IMR-90 (cell line): ENCODE results near the gene DDX39A. TPM values are rescaled to one million over a fixed set of nuclear protein-coding genes. Genes with fewer than 3 reads are reported as not detected.

Source experiments
- ATAC-seq: fragments of 200-7000 bp; cut with Tn5 transposase; 2 replicates; pipeline ENCODE4 v1.9.1; 2020; ENCODE audit warnings: low read depth, mild to moderate bottlenecking, moderate library complexity
- BruUV-seq: library from RNA; stranded (reverse); fragments of 400-500 nt; replicated peaks from 2 replicates; lab custom pipeline; 2021; lab: Mats Ljungman, UMichigan
- CTCF ChIA-PET: fragments of 300-600 bp; formaldehyde crosslinking; extraction: SDS; loops from one replicate; lab custom pipeline; 2021; ENCODE audit warnings: antibody characterized with exemption; lab: Yijun Ruan, JAX
- POLR2A ChIA-PET: fragments of 300-600 bp; sonication (Branson Sonifier 250); formaldehyde crosslinking; loops from one replicate; lab custom pipeline; 2022; ENCODE audit warnings: antibody characterized with exemption; ENCODE audit not compliant: unreplicated experiment; lab: Charles Lee
- DNase-seq: peaks from one replicate; pipeline ENCODE4 v3.0.0; 2013
- H2AFZ ChIP-seq: replicated peaks from 2 replicates; pipeline ENCODE3; 2013; ENCODE audit warnings: low read length, mild to moderate bottlenecking; ENCODE audit not compliant: poor library complexity
- H2AK5ac ChIP-seq: 2 replicates; pipeline ENCODE4 v1.6.1; 2013; ENCODE audit warnings: low read depth, low read length, inconsistent platforms
- H2AK9ac ChIP-seq: replicated peaks from 2 replicates; pipeline ENCODE3; 2013; ENCODE audit warnings: mild to moderate bottlenecking, low read depth, low read length, moderate library complexity; ENCODE audit not compliant: poor library complexity
- H2BK120ac ChIP-seq: 2 replicates; pipeline ENCODE4 v1.6.1; 2013; ENCODE audit warnings: low read depth, low read length, inconsistent platforms
- H2BK15ac ChIP-seq: 3 replicates; pipeline ENCODE4 v1.6.1; 2013; ENCODE audit warnings: low read depth, low read length, inconsistent platforms
- H2BK20ac ChIP-seq: 2 replicates; pipeline ENCODE4 v1.6.1; 2013; ENCODE audit warnings: low read depth, mild to moderate bottlenecking, inconsistent platforms, low read length, moderate library complexity
- H2BK5ac ChIP-seq: 2 replicates; pipeline ENCODE4 v1.6.1; 2013; ENCODE audit warnings: mild to moderate bottlenecking, low read depth, low read length, inconsistent platforms; ENCODE audit not compliant: poor library complexity, severe bottlenecking
- H3K14ac ChIP-seq: replicated peaks from 2 replicates; pipeline ENCODE4 v1.6.1; 2013; ENCODE audit warnings: low read depth, low read length, inconsistent platforms
- H3K18ac ChIP-seq: 2 replicates; pipeline ENCODE4 v1.6.1; 2013; ENCODE audit warnings: low read depth, low read length, control low read depth
- H3K23ac ChIP-seq: 2 replicates; pipeline ENCODE4 v1.6.1; 2013; ENCODE audit warnings: low read depth, low read length, inconsistent platforms
- H3K27ac ChIP-seq: 2 replicates; pipeline ENCODE4 v1.5.1; 2013; ENCODE audit warnings: mild to moderate bottlenecking, control low read depth, low read length; ENCODE audit not compliant: insufficient read depth
- H3K27me3 ChIP-seq: 2 replicates; pipeline ENCODE4 v1.6.1; 2013; ENCODE audit warnings: low read length; ENCODE audit not compliant: control insufficient read depth, insufficient read depth
- H3K36me3 ChIP-seq: 2 replicates; pipeline ENCODE4 v1.6.1; 2013; ENCODE audit warnings: low read length, mixed read lengths; ENCODE audit not compliant: control insufficient read depth, insufficient read depth
- H3K4ac ChIP-seq: 2 replicates; pipeline ENCODE4 v1.6.1; 2013; ENCODE audit warnings: low read depth, low read length, inconsistent platforms
- H3K4me1 ChIP-seq: 2 replicates; pipeline ENCODE4 v1.6.1; 2013; ENCODE audit warnings: low read length, mixed read lengths; ENCODE audit not compliant: control insufficient read depth, insufficient read depth
- H3K4me2 ChIP-seq: 2 replicates; pipeline ENCODE4 v1.6.1; 2013; ENCODE audit warnings: low read depth, mild to moderate bottlenecking, control low read depth, low read length, moderate library complexity
- H3K4me3 ChIP-seq: 2 replicates; pipeline ENCODE4 v1.5.1; 2013; ENCODE audit warnings: low read depth, mild to moderate bottlenecking, control low read depth, low read length, moderate library complexity; ENCODE audit not compliant: insufficient read depth
- H3K56ac ChIP-seq: 2 replicates; pipeline ENCODE4 v1.6.1; 2013; ENCODE audit warnings: low read length, inconsistent platforms; ENCODE audit not compliant: insufficient read depth; ENCODE audit errors: extremely low read depth
- H3K79me1 ChIP-seq, 2 experiments: 2 replicates each; pipeline ENCODE4 v1.6.1; 2013; ENCODE audit warnings: low read length in 2 of 2, inconsistent platforms in 1 of 2, low read depth in 1 of 2
- H3K9ac ChIP-seq: 2 replicates; pipeline ENCODE4 v1.6.1; 2013; ENCODE audit warnings: low read depth, low read length, control low read depth
- H3K9me1 ChIP-seq: 2 replicates; pipeline ENCODE4 v1.6.1; 2013; ENCODE audit warnings: low read length, inconsistent platforms; ENCODE audit not compliant: insufficient read depth
- H3K9me3 ChIP-seq: 2 replicates; pipeline ENCODE4 v1.6.1; 2013; ENCODE audit warnings: low read length; ENCODE audit not compliant: control insufficient read depth, insufficient read depth
- H4K20me1 ChIP-seq: 2 replicates; pipeline ENCODE4 v1.6.1; 2013; ENCODE audit warnings: low read length, inconsistent platforms; ENCODE audit not compliant: insufficient read depth
- H4K5ac ChIP-seq: 2 replicates; pipeline ENCODE4 v1.6.1; 2013; ENCODE audit warnings: mild to moderate bottlenecking, low read depth, low read length, control low read depth
- H4K8ac ChIP-seq, 2 experiments: 2 replicates each; pipeline ENCODE4 v1.6.1; 2013; ENCODE audit warnings: low read depth in 2 of 2, low read length in 2 of 2, control low read depth in 1 of 2, inconsistent platforms in 1 of 2
- H4K91ac ChIP-seq: 2 replicates; pipeline ENCODE4 v1.6.1; 2013; ENCODE audit warnings: low read depth, low read length, inconsistent platforms; ENCODE audit not compliant: insufficient read depth
- CEBPB ChIP-seq: IDR thresholded peaks from 2 replicates; pipeline ENCODE4 v1.6.1; 2012; ENCODE audit warnings: low read depth, low read length, improper control_type of control experiment
- MAZ ChIP-seq: IDR thresholded peaks from 2 replicates; pipeline ENCODE4 v1.6.1; 2012; ENCODE audit warnings: low read depth, mild to moderate bottlenecking, low read length, improper control_type of control experiment, moderate library complexity, borderline replicate concordance
- WGBS, 2 experiments: methylation state at CpG; one replicate each; pipeline versions ENCODE4 v1.1.5 to v1.1.7; 2013; ENCODE audit warnings: missing lambda C conversion rate in 2 of 2; ENCODE audit not compliant: insufficient read length in 1 of 2; ENCODE audit errors: extremely low coverage in 2 of 2; 5-methylcytosine and 5-hydroxymethylcytosine counted together
- dilution Hi-C: fragments of 300-500 bp; cut with HindIII; formaldehyde crosslinking; loops from one replicate; pipeline ENCODE4 v1.14.3; 2018; ENCODE audit warnings: low sequenced_read_pairs; ENCODE audit not compliant: unreplicated experiment
- in situ Hi-C: fragments of 300-500 bp; cut with MboI; formaldehyde crosslinking; loops from 3 replicates; pipeline ENCODE4 v1.14.3; 2019; ENCODE audit warnings: low sequenced_read_pairs, inconsistent platforms, mixed read lengths
- intact Hi-C: fragments of 100-400 bp; cut with micrococcal nuclease; formaldehyde crosslinking; loops from 2 replicates; pipeline ENCODE4 v1.10.0; 2022
- polyA plus RNA-seq, 3 experiments: library from polyadenylated mRNA; depleted of rRNA; stranded (reverse); fragments of >200 nt; gene quantifications; 2 replicates each; pipeline ENCODE4 v1.2.3, GENCODE V29; 2012; ENCODE audit warnings: low replicate concordance in 1 of 3
- total RNA-seq: library from RNA; depleted of rRNA; stranded (reverse); fragments of >200 nt; gene quantifications from 2 replicates; pipeline ENCODE4 v1.2.3, GENCODE V29; 2012
- TF ChIP-seq, protein P1 (sequence below): fragments of 150-350 bp; IDR thresholded peaks from 2 replicates; pipeline ENCODE4 v1.6.1; 2017; ENCODE audit warnings: mild to moderate bottlenecking, antibody characterized with exemption, low read length, low read depth

DDX39A gene
- total and polyA plus RNA-seq, 2 of the 4 experiments (the other 2 are of a cell fraction): 82.5 to 83.0 TPM

GRCh38 chr19:14434543-14435319 is 15.6 kb upstream of the DDX39A start:
- no peak overlapping the region for H3K27ac ChIP-seq
- dilution Hi-C loops (no loop called here), intact Hi-C loops (no loop called here), in situ Hi-C loops (no loop called here)
- H4K8ac ChIP-seq: peak overlapping the region in 1 of 2 experiments; percentile 40; a peak in 2 of 4 replicates
- CTCF ChIA-PET: no interaction called here
- H3K4me1 ChIP-seq: peaks cover 17% of the 10 kb centered on the region
- peak overlapping the region; percentile 68 for H2AFZ ChIP-seq
- POLR2A ChIA-PET: no interaction called here
- no peak for TF ChIP-seq CEBPB
- peak; percentile 33; the same call in 1 of the 2 replicates for TF ChIP-seq MAZ
- TF ChIP-seq, protein P1, sequence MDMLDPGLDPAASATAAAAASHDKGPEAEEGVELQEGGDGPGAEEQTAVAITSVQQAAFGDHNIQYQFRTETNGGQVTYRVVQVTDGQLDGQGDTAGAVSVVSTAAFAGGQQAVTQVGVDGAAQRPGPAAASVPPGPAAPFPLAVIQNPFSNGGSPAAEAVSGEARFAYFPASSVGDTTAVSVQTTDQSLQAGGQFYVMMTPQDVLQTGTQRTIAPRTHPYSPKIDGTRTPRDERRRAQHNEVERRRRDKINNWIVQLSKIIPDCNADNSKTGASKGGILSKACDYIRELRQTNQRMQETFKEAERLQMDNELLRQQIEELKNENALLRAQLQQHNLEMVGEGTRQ: 0 out of 2 replicates have a peak, but pooled peaks have one; percentile 22
- H3K9me1 ChIP-seq: peaks cover 18% of the 10 kb centered on the region
- H3K23ac ChIP-seq: no peak overlapping the region
- 0 out of 2 replicates have a peak, but pooled peaks cover 6% of the 10 kb centered on the region for H3K36me3 ChIP-seq
- H2BK5ac ChIP-seq: peak overlapping the region; percentile 18
- H3K4ac ChIP-seq: no peak overlapping the region
- H3K79me1 ChIP-seq: peaks cover 28 to 63% of the 10 kb centered on the region in 2 experiments
- no peak overlapping the region for H3K18ac ChIP-seq
- H3K4me2 ChIP-seq: peak overlapping the region; percentile 91
- no peak overlapping the region for H3K56ac ChIP-seq
- H2AK5ac ChIP-seq: peak overlapping the region; percentile 81
- H3K9me3 ChIP-seq: no peaks in the 10 kb centered on the region
- H2BK20ac ChIP-seq: no peak overlapping the region
- peaks cover 23% of the 10 kb centered on the region for H4K20me1 ChIP-seq
- peak overlapping the region; percentile 99 for H2AK9ac ChIP-seq
- H2BK15ac ChIP-seq: no peak overlapping the region
- DNase-seq (peak; percentile 72), ATAC-seq (peak; percentile 69)
- H3K9ac ChIP-seq: no peak overlapping the region
- H4K5ac ChIP-seq: peak overlapping the region; percentile 7; the same call in 1 of the 2 replicates
- no peak overlapping the region for H4K91ac ChIP-seq
- BruUV-seq: no TSS peak
- 60% methylated on average over 12 of the region's 23 CpGs; no CpG with 5 or more reads in 1 of the 2 experiments for WGBS, 2 experiments
- H2BK120ac ChIP-seq: no peak overlapping the region
- H3K4me3 ChIP-seq: no peak overlapping the region
- no peaks in the 10 kb centered on the region for H3K27me3 ChIP-seq
- H3K14ac ChIP-seq: 0 out of 2 replicates have a peak overlapping the region, but pooled peaks have one; percentile 3
